ENCODE measurements around the gene SYNGAP1.

The SYNGAP1 gene

GRCh38 chr6:33405386-33405940, 14.4 kb upstream of the SYNGAP1 start:
- no peak for DNase-seq

- DNase-seq: no peak
These were observed 13.7 kb upstream of the SYNGAP1 start for GRCh38 chr6:33406126-33406525.

GRCh38 chr6:33407132-33407718, 12.6 kb upstream of the SYNGAP1 start:
- no peak for DNase-seq

- peak; percentile 99 for DNase-seq
These were observed 9.7 kb upstream of the SYNGAP1 start for GRCh38 chr6:33410050-33410710.

GRCh38 chr6:33410711-33411631, 8.9 kb upstream of the SYNGAP1 start, which contains the start of gene PHF1:
Gene PHF1, plus strand, starts transcription at chr6:33411014. Its CDS starts 1,250 bp downstream, at chr6:33412264.
- no peak for DNase-seq

GRCh38 chr6:33411632-33412005, 8.2 kb upstream of the SYNGAP1 start:
- no peak for DNase-seq

GRCh38 chr6:33412140-33413009, 7.5 kb upstream of the SYNGAP1 start:
- no peak for DNase-seq

GRCh38 chr6:33413241-33414120, 6.4 kb upstream of the SYNGAP1 start:
- DNase-seq: no peak

GRCh38 chr6:33414592-33415271, 5.1 kb upstream of the SYNGAP1 start:
- no peak for DNase-seq

GRCh38 chr6:33415831-33416230, 4.0 kb upstream of the SYNGAP1 start:
- no peak for DNase-seq

- DNase-seq: no peak
These were observed 3.3 kb upstream of the SYNGAP1 start for GRCh38 chr6:33416386-33417127.

GRCh38 chr6:33417128-33417902, 2.5 kb upstream of the SYNGAP1 start:
- peak; percentile 49 for DNase-seq

GRCh38 chr6:33417903-33418689, 1.8 kb upstream of the SYNGAP1 start, which contains the start of gene CUTA:
Gene CUTA, minus strand, starts transcription at chr6:33418107. Its CDS starts 107 bp downstream, at chr6:33418000.
- peak; percentile 99 for DNase-seq

GRCh38 chr6:33418690-33419291, 1.1 kb upstream of the SYNGAP1 start:
- DNase-seq: no peak

GRCh38 chr6:33420491-33421343, 852 bp downstream of the SYNGAP1 start:
- DNase-seq: no peak

GRCh38 chr6:33421344-33421643, 1.4 kb downstream of the SYNGAP1 start:
- no peak for DNase-seq

- no peak for DNase-seq
These were observed 3.9 kb downstream of the SYNGAP1 start for GRCh38 chr6:33423777-33424176.

All from DMS79 treated with DMSO at 0.1 percent for 48 hours (cell line).